Esophagus muscularis mucosa (tissue), 4 donors: Measurements from ENCODE around the gene ICE1. TPM values are rescaled to one million over a fixed set of nuclear protein-coding genes. Genes with fewer than 3 reads are reported as not detected.
"Not testable (repeated sequence)": the region's sequence is repeated elsewhere in the genome, so short reads cannot be mapped to it uniquely, and the experiment has no call there.

Experiments
- DNase-seq: peaks from one replicate; pipeline ENCODE4 v3.0.0-alpha.2; 2017; ENCODE audit errors: extremely low spot score
- H3K27ac ChIP-seq, 4 donors: fragments of 200-600 bp; sonication (generic); replicated peaks in 1 of 4; 1 replicate in 3 of 4; 2 replicates in 1 of 4; pipeline ENCODE4 v1.5.1; 2016 to 2019; ENCODE audit warnings: mild to moderate bottlenecking in 1 of 4
- H3K27me3 ChIP-seq, 4 donors: fragments of 200-600 bp; sonication (generic); one replicate each; pipeline versions ENCODE4 v1.5.1 to v1.6.0; 2016 to 2019
- H3K36me3 ChIP-seq, 4 donors: fragments of 200-600 bp; sonication (generic); one replicate each; pipeline ENCODE4 v1.5.1; 2016 to 2019
- H3K4me1 ChIP-seq, 4 donors: fragments of 200-600 bp; sonication (generic); one replicate each; pipeline ENCODE4 v1.5.1; 2016 to 2019
- H3K4me3 ChIP-seq, 4 donors: fragments of 200-600 bp; sonication (generic); 1 replicate in 2 of 4; 2 replicates in 2 of 4; pipeline ENCODE4 v1.5.1; 2016 to 2019; ENCODE audit warnings: mild to moderate bottlenecking in 4 of 4, moderate library complexity in 1 of 4
- H3K9me3 ChIP-seq, 4 donors: fragments of 200-600 bp; sonication (generic); 1 replicate in 3 of 4; 2 replicates in 1 of 4; pipeline ENCODE4 v1.5.1; 2016 to 2019
- EP300 ChIP-seq: sonication (generic); formaldehyde crosslinking; IDR thresholded peaks from one replicate; pipeline ENCODE4 v1.6.1; 2017; ENCODE audit warnings: antibody characterized with exemption
- POLR2A ChIP-seq: fragments of 450-650 bp; IDR thresholded peaks from one replicate; pipeline ENCODE4 v1.6.1; 2017; ENCODE audit warnings: antibody characterized with exemption, moderate library complexity, mild to moderate bottlenecking, low read depth
- POLR2AphosphoS5 ChIP-seq, 2 donors: sonication (generic); formaldehyde crosslinking; IDR thresholded peaks; one replicate each; pipeline ENCODE4 v1.6.1; 2017; ENCODE audit warnings: antibody characterized with exemption in 2 of 2
- WGBS: methylation state at CpG from one replicate; pipeline ENCODE4 v1.1.5; 2018; 5-methylcytosine and 5-hydroxymethylcytosine counted together
- intact Hi-C: fragments of 100-400 bp; cut with DNase I; formaldehyde crosslinking; loops from one replicate; pipeline ENCODE4 v1.15.1; 2023
- total RNA-seq, 4 donors: library from RNA; depleted of rRNA; stranded (reverse); fragments of >200 nt; gene quantifications; one replicate each; pipeline versions ENCODE4 v1.1.0 to v1.2.1, GENCODE V29; 2016
- TF ChIP-seq, protein P1 (sequence below), 3 experiments: fragments of 200-600 bp in 2 of 3; fragments of 450-650 bp in 1 of 3; sonication (generic) in 2 of 3; IDR thresholded peaks; one replicate each; pipeline ENCODE4 v1.5.1; 2017 to 2019; ENCODE audit warnings: antibody characterized with exemption in 3 of 3, mild to moderate bottlenecking in 2 of 3, moderate library complexity in 1 of 3

Gene ICE1
- total RNA-seq, 4 donors from 2014 or later: 27.6 to 31.6 (median 30.1) TPM

DNA sequence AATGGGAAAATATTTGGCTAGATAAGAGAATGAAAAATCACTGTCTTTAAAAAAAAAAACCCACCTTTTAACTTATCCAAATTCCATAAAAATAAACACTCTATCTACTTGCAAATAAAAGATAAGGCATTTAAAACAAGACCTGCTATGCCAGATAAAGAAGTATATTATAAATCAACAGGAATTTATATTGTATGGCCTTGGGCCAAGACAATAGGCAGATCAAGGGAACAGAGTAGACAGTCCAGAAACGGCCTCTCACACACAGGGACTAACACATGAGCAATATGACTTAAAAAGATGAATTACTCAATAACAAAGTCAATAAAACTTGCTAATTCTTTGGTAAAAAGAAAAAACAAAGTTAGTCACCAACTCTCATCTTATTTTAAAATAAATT is 34.7 kb upstream of the ICE1 start:
- TF ChIP-seq POLR2AphosphoS5 (IDR thresholded peaks at IDR 0.05): no peak
- TF ChIP-seq, protein P1, sequence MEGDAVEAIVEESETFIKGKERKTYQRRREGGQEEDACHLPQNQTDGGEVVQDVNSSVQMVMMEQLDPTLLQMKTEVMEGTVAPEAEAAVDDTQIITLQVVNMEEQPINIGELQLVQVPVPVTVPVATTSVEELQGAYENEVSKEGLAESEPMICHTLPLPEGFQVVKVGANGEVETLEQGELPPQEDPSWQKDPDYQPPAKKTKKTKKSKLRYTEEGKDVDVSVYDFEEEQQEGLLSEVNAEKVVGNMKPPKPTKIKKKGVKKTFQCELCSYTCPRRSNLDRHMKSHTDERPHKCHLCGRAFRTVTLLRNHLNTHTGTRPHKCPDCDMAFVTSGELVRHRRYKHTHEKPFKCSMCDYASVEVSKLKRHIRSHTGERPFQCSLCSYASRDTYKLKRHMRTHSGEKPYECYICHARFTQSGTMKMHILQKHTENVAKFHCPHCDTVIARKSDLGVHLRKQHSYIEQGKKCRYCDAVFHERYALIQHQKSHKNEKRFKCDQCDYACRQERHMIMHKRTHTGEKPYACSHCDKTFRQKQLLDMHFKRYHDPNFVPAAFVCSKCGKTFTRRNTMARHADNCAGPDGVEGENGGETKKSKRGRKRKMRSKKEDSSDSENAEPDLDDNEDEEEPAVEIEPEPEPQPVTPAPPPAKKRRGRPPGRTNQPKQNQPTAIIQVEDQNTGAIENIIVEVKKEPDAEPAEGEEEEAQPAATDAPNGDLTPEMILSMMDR (IDR thresholded peaks at IDR 0.05): no peak
- TF ChIP-seq EP300: no peak
- no peak for TF ChIP-seq POLR2A
- Histone ChIP-seq H3K27me3 (no peaks in the 10 kb centered on the region), H3K36me3 (no peaks in the 10 kb centered on the region), H3K9me3 (no peaks in the 10 kb centered on the region), H3K27ac (no peak overlapping the region), H3K4me3 (no peak overlapping the region), H3K4me1 (no peaks in the 10 kb centered on the region)
- WGBS: 38% methylated on average over 1 of the region's 1 CpG
- intact Hi-C loops: no loop called here
- no peak for DNase-seq

DNA sequence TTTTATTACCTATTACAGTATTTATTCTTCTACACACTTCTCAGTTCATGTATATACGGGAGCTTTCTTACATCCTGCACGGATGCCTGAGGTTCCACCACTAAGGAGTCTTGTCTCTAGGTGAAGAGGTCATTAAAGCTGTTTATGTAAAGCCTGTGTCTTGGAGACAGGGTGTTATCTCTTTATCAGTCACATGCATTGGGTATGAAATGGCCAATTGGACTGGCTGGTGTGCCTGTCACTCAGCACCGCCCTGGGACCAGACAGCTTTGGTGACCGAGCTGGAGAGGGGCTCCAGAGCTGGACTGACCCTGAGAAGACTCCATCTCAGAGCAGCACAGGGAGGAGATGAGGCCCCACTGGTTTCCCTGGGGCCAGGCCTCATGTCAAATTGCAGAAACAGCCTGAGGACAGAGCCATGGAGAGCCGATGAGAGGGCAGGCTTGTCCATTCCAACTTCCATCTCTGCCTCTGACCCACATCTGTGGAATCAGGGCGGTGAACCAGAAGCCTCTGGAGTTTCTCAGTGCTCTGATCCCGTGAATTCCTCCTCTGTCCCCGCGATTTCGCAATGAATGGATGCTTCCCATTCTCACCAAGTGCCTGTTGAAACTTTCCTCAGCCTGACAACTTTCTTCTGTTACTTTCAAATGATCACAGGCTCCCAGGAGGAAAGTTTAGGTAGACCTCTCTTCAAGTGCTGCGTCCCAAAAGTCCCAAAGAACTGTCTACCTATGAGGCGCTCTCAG is 32.2 kb upstream of the ICE1 start:
- H3K27ac ChIP-seq, intact Hi-C loops, H3K9me3 ChIP-seq, H3K4me3 ChIP-seq, H3K36me3 ChIP-seq, DNase-seq, H3K4me1 ChIP-seq, H3K27me3 ChIP-seq: not testable (repeated sequence)
- 89% methylated on average over 10 of the region's 12 CpGs for WGBS

DNA sequence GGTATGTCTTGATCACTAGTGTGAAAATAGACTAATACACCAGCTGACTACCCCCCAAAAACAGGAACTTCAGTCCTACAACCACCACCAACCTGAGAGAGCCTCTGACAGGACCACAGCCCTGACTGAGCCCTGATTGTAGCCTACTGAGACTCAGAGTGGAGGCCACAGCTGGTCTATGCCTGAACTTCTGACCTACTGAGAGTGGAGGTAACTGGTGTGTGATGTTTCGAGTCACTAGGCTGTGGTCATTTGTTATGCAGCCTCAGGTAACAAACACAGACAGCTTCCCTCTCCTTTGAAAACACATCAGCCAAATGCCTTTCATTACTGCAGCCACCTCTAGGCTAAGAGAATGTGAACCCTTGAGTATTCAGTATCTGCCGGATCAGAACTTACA is 30.0 kb upstream of the ICE1 start:
- H3K27me3 ChIP-seq, H3K36me3 ChIP-seq, H3K27ac ChIP-seq, DNase-seq, intact Hi-C loops, H3K4me1 ChIP-seq, H3K9me3 ChIP-seq, H3K4me3 ChIP-seq: not testable (repeated sequence)
- 100% methylated on average over 1 of the region's 2 CpGs for WGBS

DNA sequence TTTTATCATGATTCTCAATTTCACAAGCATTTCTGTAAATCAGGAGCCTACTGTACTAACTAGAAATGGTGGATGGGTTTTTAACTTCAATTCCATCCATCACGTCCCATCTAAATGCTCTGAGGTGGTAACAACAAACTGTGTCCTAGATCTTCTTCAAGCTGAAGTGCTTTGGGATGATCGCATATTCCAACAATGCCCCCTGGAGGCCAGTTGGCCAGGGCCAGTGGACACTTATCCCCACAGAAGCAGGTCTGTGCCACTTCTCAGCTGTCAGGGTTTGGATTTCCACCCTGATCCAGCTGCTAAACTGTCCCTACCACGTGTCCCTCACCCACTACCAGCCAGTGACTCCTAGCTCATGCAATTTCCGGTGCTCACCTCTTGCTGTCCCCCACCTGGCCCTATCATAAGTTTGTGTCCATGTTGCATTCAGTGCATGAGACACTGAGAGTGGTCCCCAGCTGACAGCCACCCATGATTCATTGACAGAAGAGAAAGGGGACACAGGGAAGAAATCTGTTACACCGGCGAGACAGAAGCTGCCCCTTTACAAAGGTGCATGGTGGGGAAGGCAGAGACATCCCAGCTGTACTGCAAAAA is 28.0 kb upstream of the ICE1 start:
- not testable (repeated sequence) for DNase-seq, H3K4me1 ChIP-seq, H3K4me3 ChIP-seq, H3K27me3 ChIP-seq, H3K27ac ChIP-seq, H3K36me3 ChIP-seq, H3K9me3 ChIP-seq
- intact Hi-C loops: loop anchor here (2.0 kb wide), 1 partner anchor 254 kb away; the partner anchor contains the start of gene ADAMTS16
- WGBS: 73% methylated on average over 3 of the region's 6 CpGs
- TF ChIP-seq, protein P1 (IDR thresholded peaks at IDR 0.05): peak; percentile 17 to 47 (median 35)

GRCh38 chr5:5395093-5395492 is 27.4 kb upstream of the ICE1 start:
- WGBS: 92% methylated on average over 8 of the region's 8 CpGs
- H3K4me3 ChIP-seq, H3K27ac ChIP-seq, H3K4me1 ChIP-seq, DNase-seq, H3K9me3 ChIP-seq, H3K27me3 ChIP-seq, H3K36me3 ChIP-seq: not testable (repeated sequence)
- intact Hi-C loops: loop anchor here (2.0 kb wide), 1 partner anchor 254 kb away; the partner anchor contains the start of gene ADAMTS16

DNA sequence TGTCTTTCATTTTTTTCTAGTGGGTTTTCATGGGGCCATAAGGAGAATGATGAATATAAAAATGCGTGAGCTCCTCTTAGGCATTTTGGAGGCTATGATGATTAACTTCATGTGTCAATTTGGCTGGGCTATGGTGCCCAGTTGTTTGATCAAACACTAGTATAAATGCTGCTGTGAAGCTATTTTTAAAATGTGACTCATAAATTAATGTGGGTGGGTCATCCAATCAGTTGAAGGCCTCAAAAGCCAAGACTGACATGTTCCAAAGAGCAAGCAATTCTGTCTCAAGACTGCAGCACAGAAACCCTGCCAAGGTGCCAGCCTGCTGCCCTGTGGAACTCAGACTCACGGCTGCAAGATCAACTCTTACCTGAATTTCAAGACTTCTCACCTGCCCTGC is 24.4 kb upstream of the ICE1 start:
- H3K27me3 ChIP-seq: no peaks in the 10 kb centered on the region
- TF ChIP-seq, protein P1 (IDR thresholded peaks at IDR 0.05): no peak
- TF ChIP-seq POLR2A (no peak), EP300 (no peak), POLR2AphosphoS5 (IDR thresholded peaks at IDR 0.05) (no peak)
- no peaks in the 10 kb centered on the region for H3K4me1 ChIP-seq
- no peak overlapping the region for H3K27ac ChIP-seq
- H3K36me3 ChIP-seq: no peaks in the 10 kb centered on the region
- DNase-seq: no peak
- peaks cover 0 to 10% (median 3%) of the 10 kb centered on the region in 4 donors for H3K9me3 ChIP-seq
- H3K4me3 ChIP-seq: no peak overlapping the region
- intact Hi-C loops: no loop called here
- WGBS: 87% methylated on average over 2 of the region's 2 CpGs
